ENCODE data around the gene SPC25.
"Not testable (repeated sequence)": the region's sequence is repeated elsewhere in the genome, so short reads cannot be mapped to it uniquely, and the experiment has no call there.

Gene SPC25

GRCh38 chr2:168901003-168901402 lies 10.8 kb upstream of the SPC25 start, which contains the start of gene G6PC2:
G6PC2 (plus strand) TSS chr2:168901291; CDS start chr2:168901332, 41 bp downstream.
- no peak for DNase-seq

GRCh38 chr2:168897449-168897848 lies 7.2 kb upstream of the SPC25 start:
- DNase-seq: no peak

GRCh38 chr2:168896783-168897182 lies 6.6 kb upstream of the SPC25 start:
- DNase-seq: peak; percentile 19

- no peak for DNase-seq
Observed at GRCh38 chr2:168895771-168896170, 5.5 kb upstream of the SPC25 start.

- DNase-seq: no peak
Observed at GRCh38 chr2:168894720-168895119, 4.5 kb upstream of the SPC25 start.

- no peak for DNase-seq
Observed at GRCh38 chr2:168894101-168894500, 3.9 kb upstream of the SPC25 start.

GRCh38 chr2:168892327-168892726 lies 2.1 kb upstream of the SPC25 start:
- no peak for DNase-seq

- no peak for DNase-seq
Observed at GRCh38 chr2:168889635-168890005, 610 bp downstream of the SPC25 start.

- no peak for DNase-seq
Observed at GRCh38 chr2:168884975-168885374, 5.3 kb downstream of the SPC25 start.

GRCh38 chr2:168882163-168882562 lies 8.1 kb downstream of the SPC25 start:
- DNase-seq: not testable (repeated sequence)

GRCh38 chr2:168874368-168875054 lies 15.7 kb downstream of the SPC25 start:
- DNase-seq: no peak

GRCh38 chr2:168870824-168871223 lies 19.4 kb downstream of the SPC25 start:
- DNase-seq: not testable (repeated sequence)

GRCh38 chr2:168870369-168870768 lies 19.9 kb downstream of the SPC25 start:
- not testable (repeated sequence) for DNase-seq

- DNase-seq: not testable (repeated sequence)
Observed at GRCh38 chr2:168867164-168867563, 23.1 kb downstream of the SPC25 start.

GRCh38 chr2:168858146-168858545 lies 32.1 kb downstream of the SPC25 start:
- no peak for DNase-seq

- DNase-seq: no peak
Observed at GRCh38 chr2:168855601-168856000, 34.6 kb downstream of the SPC25 start.

- no peak for DNase-seq
Observed at GRCh38 chr2:168854651-168855050, 35.6 kb downstream of the SPC25 start.

GRCh38 chr2:168853471-168853870 lies 36.8 kb downstream of the SPC25 start:
- DNase-seq: no peak

GRCh38 chr2:168852481-168852880 lies 37.7 kb downstream of the SPC25 start:
- DNase-seq: no peak

- no peak for DNase-seq
Observed at GRCh38 chr2:168851674-168852320, 38.4 kb downstream of the SPC25 start.

- no peak for DNase-seq
Observed at GRCh38 chr2:168850846-168851245, 39.4 kb downstream of the SPC25 start.

GRCh38 chr2:168849610-168850009 lies 40.6 kb downstream of the SPC25 start:
- no peak for DNase-seq

GRCh38 chr2:168848225-168848624 lies 42.0 kb downstream of the SPC25 start:
- no peak for DNase-seq

- no peak for DNase-seq
Observed at GRCh38 chr2:168843253-168843652, 47.0 kb downstream of the SPC25 start.

- DNase-seq: no peak
Observed at GRCh38 chr2:168841445-168841844, 48.8 kb downstream of the SPC25 start.

Measured in inflammatory macrophage treated with lipopolysaccharide for 4 hours (primary cell).